Neuronal stem cell (in vitro differentiated cells): ENCODE measurements around the gene NPAS2.
A peak's percentile ranks its signal among the peaks of the same experiment; 100 is the strongest.

Experiments
- DNase-seq: peaks from one replicate; pipeline ENCODE4 v3.0.0-alpha.2; 2013; ENCODE audit warnings: low spot score
- H2AFZ ChIP-seq: one replicate; pipeline ENCODE4 v1.6.1; 2013; ENCODE audit warnings: mild to moderate bottlenecking, low read length, inconsistent platforms
- H2AK5ac ChIP-seq: 2 replicates; pipeline ENCODE4 v1.6.1; 2013; ENCODE audit warnings: low read depth, mild to moderate bottlenecking, inconsistent platforms, low read length, moderate library complexity, mixed read lengths
- H2BK120ac ChIP-seq: 2 replicates; pipeline ENCODE4 v1.6.1; 2013; ENCODE audit warnings: low read depth, mild to moderate bottlenecking, inconsistent platforms, low read length, moderate library complexity, mixed read lengths
- H2BK12ac ChIP-seq: one replicate; pipeline ENCODE4 v1.6.1; 2013; ENCODE audit warnings: low read length, inconsistent platforms
- H2BK15ac ChIP-seq: 2 replicates; pipeline ENCODE4 v1.6.1; 2013; ENCODE audit warnings: mild to moderate bottlenecking, low read length, inconsistent platforms, mixed read lengths
- H2BK5ac ChIP-seq: one replicate; pipeline ENCODE4 v1.6.1; 2013; ENCODE audit warnings: inconsistent platforms, mild to moderate bottlenecking, low read length, moderate library complexity
- H3K14ac ChIP-seq: one replicate; pipeline ENCODE4 v1.6.1; 2013; ENCODE audit warnings: low read length, inconsistent platforms
- H3K18ac ChIP-seq: 2 replicates; pipeline ENCODE4 v1.6.1; 2013; ENCODE audit warnings: low read length, inconsistent platforms
- H3K23ac ChIP-seq: 2 replicates; pipeline ENCODE4 v1.6.1; 2013; ENCODE audit warnings: low read depth, mild to moderate bottlenecking, mixed read lengths, low read length, inconsistent platforms; ENCODE audit not compliant: poor library complexity
- H3K27ac ChIP-seq: replicated peaks from 3 replicates; pipeline ENCODE4 v1.5.1; 2013; ENCODE audit warnings: low read length, inconsistent platforms
- H3K27me3 ChIP-seq, 3 experiments: 2 replicates each; pipeline ENCODE4 v1.6.1; 2013; ENCODE audit warnings: low read length in 3 of 3, mild to moderate bottlenecking in 2 of 3, inconsistent platforms in 1 of 3, low read depth in 1 of 3, mixed read lengths in 1 of 3, moderate library complexity in 1 of 3; ENCODE audit not compliant: control insufficient read depth in 3 of 3, insufficient read depth in 3 of 3
- H3K36me3 ChIP-seq, 2 donors: replicated peaks in 1 of 2; 2 replicates each; pipeline ENCODE4 v1.6.1; 2013; ENCODE audit warnings: low read length in 2 of 2; ENCODE audit not compliant: control insufficient read depth in 2 of 2, insufficient read depth in 2 of 2
- H3K4ac ChIP-seq: 2 replicates; pipeline ENCODE4 v1.6.1; 2013; ENCODE audit warnings: inconsistent platforms, mild to moderate bottlenecking, low read length, moderate library complexity
- H3K4me1 ChIP-seq, 2 donors: 1 replicate in 1 of 2; 2 replicates in 1 of 2; pipeline ENCODE4 v1.6.1; 2013; ENCODE audit warnings: low read length in 2 of 2, low read depth in 1 of 2; ENCODE audit not compliant: control insufficient read depth in 2 of 2, insufficient read depth in 1 of 2
- H3K4me2 ChIP-seq: one replicate; pipeline ENCODE4 v1.6.1; 2013; ENCODE audit warnings: mild to moderate bottlenecking, low read length, inconsistent platforms; ENCODE audit not compliant: insufficient read depth, poor library complexity, severe bottlenecking
- H3K4me3 ChIP-seq, 2 donors: 2 replicates each; pipeline ENCODE4 v1.5.1; 2013; ENCODE audit warnings: low read length in 2 of 2, mild to moderate bottlenecking in 2 of 2, inconsistent platforms in 1 of 2, moderate library complexity in 1 of 2
- H3K79me1 ChIP-seq: one replicate; pipeline ENCODE4 v1.6.1; 2013; ENCODE audit warnings: low read depth, mild to moderate bottlenecking, inconsistent platforms, low read length, moderate library complexity
- H3K9ac ChIP-seq: one replicate; pipeline ENCODE4 v1.6.1; 2013; ENCODE audit warnings: mild to moderate bottlenecking, low read depth, low read length, inconsistent platforms; ENCODE audit not compliant: poor library complexity
- H3K9me3 ChIP-seq, 2 donors: replicated peaks in 1 of 2; 2 replicates each; pipeline versions ENCODE3 to v1.6.1; 2013; ENCODE audit warnings: low read length in 2 of 2, mild to moderate bottlenecking in 2 of 2, inconsistent platforms in 1 of 2, low read depth in 1 of 2, mixed read lengths in 1 of 2, moderate library complexity in 1 of 2; ENCODE audit not compliant: control insufficient read depth in 2 of 2, insufficient read depth in 1 of 2
- H4K8ac ChIP-seq: one replicate; pipeline ENCODE4 v1.6.1; 2013; ENCODE audit warnings: low read depth, mild to moderate bottlenecking, inconsistent platforms, low read length, moderate library complexity
- H4K91ac ChIP-seq: one replicate; pipeline ENCODE4 v1.6.1; 2013; ENCODE audit warnings: low read length, low read depth, mild to moderate bottlenecking, inconsistent platforms; ENCODE audit not compliant: poor library complexity
- WGBS, 2 donors: extraction: QIAGEN DNeasy Blood & Tissue Kit; methylation state at CpG; one replicate each; pipeline ENCODE4 v1.1.7; 2013; ENCODE audit warnings: missing lambda C conversion rate in 2 of 2, mixed read lengths in 1 of 2; ENCODE audit not compliant: insufficient read length in 2 of 2, insufficient replicate concordance in 1 of 2; ENCODE audit errors: extremely low coverage in 2 of 2; 5-methylcytosine and 5-hydroxymethylcytosine counted together

The NPAS2 gene

GRCh38 chr2:100802066-100802465 lies 17.9 kb upstream of the NPAS2 start:
- no peak overlapping the region for H2BK15ac ChIP-seq
- H2BK12ac ChIP-seq: no peak overlapping the region
- H3K18ac ChIP-seq: no peak overlapping the region
- DNase-seq: no peak
- no peaks in the 10 kb centered on the region for H3K4me1 ChIP-seq
- peaks cover 0 to 23% (median 0%) of the 10 kb centered on the region in 3 experiments for H3K27me3 ChIP-seq
- no peak overlapping the region for H4K91ac ChIP-seq
- H3K9ac ChIP-seq: no peak overlapping the region
- no peaks in the 10 kb centered on the region for H3K36me3 ChIP-seq
- H4K8ac ChIP-seq: no peak overlapping the region
- no peak overlapping the region for H3K27ac ChIP-seq
- H2BK120ac ChIP-seq: no peak overlapping the region
- no peak overlapping the region for H2BK5ac ChIP-seq
- no CpG with 5 or more reads among the region's 9 CpGs for WGBS, 2 donors
- no peak overlapping the region for H3K14ac ChIP-seq
- no peak overlapping the region for H3K4ac ChIP-seq
- H3K9me3 ChIP-seq: no peaks in the 10 kb centered on the region
- no peak overlapping the region for H3K23ac ChIP-seq
- H3K4me3 ChIP-seq: no peak overlapping the region
- H3K4me2 ChIP-seq: no peak overlapping the region
- no peaks in the 10 kb centered on the region for H3K79me1 ChIP-seq
- H2AFZ ChIP-seq: no peak overlapping the region
- H2AK5ac ChIP-seq: no peak overlapping the region

GRCh38 chr2:100803334-100803733 lies 16.6 kb upstream of the NPAS2 start:
- no peak for DNase-seq
- Histone ChIP-seq H2BK5ac (no peak overlapping the region), H3K4me1 (peaks cover 0 to 3% of the 10 kb centered on the region in 2 donors), H2BK120ac (no peak overlapping the region), H2BK12ac (no peak overlapping the region), H3K9me3 (no peaks in the 10 kb centered on the region), H3K4me3 (no peak overlapping the region), H2AFZ (no peak overlapping the region), H3K79me1 (no peaks in the 10 kb centered on the region), H3K27ac (no peak overlapping the region), H3K36me3 (no peaks in the 10 kb centered on the region), H3K27me3 (peaks cover 0 to 29% (median 0%) of the 10 kb centered on the region in 3 experiments), H3K18ac (no peak overlapping the region), H4K8ac (no peak overlapping the region), H2BK15ac (no peak overlapping the region), H3K4ac (no peak overlapping the region), H3K14ac (no peak overlapping the region), H2AK5ac (no peak overlapping the region), H4K91ac (no peak overlapping the region), H3K9ac (no peak overlapping the region), H3K23ac (no peak overlapping the region), H3K4me2 (no peak overlapping the region)
- no CpG with 5 or more reads among the region's 6 CpGs for WGBS, 2 donors

- Histone ChIP-seq H4K8ac (no peak overlapping the region), H3K18ac (no peak overlapping the region), H3K23ac (no peak overlapping the region), H3K9ac (no peak overlapping the region), H2BK12ac (no peak overlapping the region), H2BK5ac (no peak overlapping the region), H2BK120ac (no peak overlapping the region), H3K79me1 (no peaks in the 10 kb centered on the region), H3K4ac (no peak overlapping the region), H3K4me3 (no peak overlapping the region), H3K4me1 (peaks cover 0 to 3% of the 10 kb centered on the region in 2 donors), H3K9me3 (no peaks in the 10 kb centered on the region), H4K91ac (no peak overlapping the region), H2BK15ac (no peak overlapping the region), H2AFZ (no peak overlapping the region), H2AK5ac (no peak overlapping the region), H3K4me2 (no peak overlapping the region), H3K27me3 (peaks cover 0 to 17% (median 0%) of the 10 kb centered on the region in 3 experiments), H3K27ac (no peak overlapping the region), H3K14ac (no peak overlapping the region), H3K36me3 (no peaks in the 10 kb centered on the region)
- DNase-seq: no peak
- no CpG with 5 or more reads among the region's 3 CpGs for WGBS, 2 donors
Measured at GRCh38 chr2:100806550-100806949, 13.4 kb upstream of the NPAS2 start.

GRCh38 chr2:100807707-100808106 lies 12.2 kb upstream of the NPAS2 start:
- H3K18ac ChIP-seq: peak overlapping the region; percentile 30
- H3K9ac ChIP-seq: no peak overlapping the region
- no peak overlapping the region for H2BK15ac ChIP-seq
- no peak overlapping the region for H4K8ac ChIP-seq
- H2BK5ac ChIP-seq: no peak overlapping the region
- no peak overlapping the region for H3K23ac ChIP-seq
- H3K9me3 ChIP-seq: no peaks in the 10 kb centered on the region
- H3K4me3 ChIP-seq: no peak overlapping the region
- DNase-seq: no peak
- no peak overlapping the region for H3K14ac ChIP-seq
- H3K27ac ChIP-seq: no peak overlapping the region
- WGBS, 2 donors: no CpG with 5 or more reads among the region's 4 CpGs
- H3K4me2 ChIP-seq: no peak overlapping the region
- peaks cover 0 to 3% of the 10 kb centered on the region in 2 donors for H3K4me1 ChIP-seq
- no peaks in the 10 kb centered on the region for H3K79me1 ChIP-seq
- no peaks in the 10 kb centered on the region for H3K36me3 ChIP-seq
- H2AFZ ChIP-seq: no peak overlapping the region
- no peak overlapping the region for H3K4ac ChIP-seq
- no peak overlapping the region for H2AK5ac ChIP-seq
- no peak overlapping the region for H2BK120ac ChIP-seq
- H3K27me3 ChIP-seq: peaks cover 0 to 17% (median 0%) of the 10 kb centered on the region in 3 experiments
- no peak overlapping the region for H4K91ac ChIP-seq
- no peak overlapping the region for H2BK12ac ChIP-seq
